Neural cell (in vitro differentiated cells): ENCODE results near the gene LMNA. TPM values are rescaled to one million over a fixed set of nuclear protein-coding genes. Genes with fewer than 3 reads are reported as not detected.

ENCODE experiments used
- H2AFZ ChIP-seq: fragments of 200-600, 300-800 bp; sonication (generic), shearing (Covaris generic); 2 replicates; pipeline ENCODE4 v1.6.0; 2014; ENCODE audit warnings: low read depth, mild to moderate bottlenecking, antibody characterized with exemption, low read length, moderate library complexity
- H3F3A ChIP-seq: fragments of 200-600 bp; shearing (Covaris generic); 2 replicates; pipeline ENCODE4 v1.6.1; 2016; ENCODE audit warnings: mild to moderate bottlenecking, moderate library complexity, mixed read lengths, antibody characterized with exemption, low read length; ENCODE audit not compliant: insufficient read depth, poor library complexity, severe bottlenecking
- H3K27ac ChIP-seq: fragments of 200-600, 300-800 bp; sonication (generic), shearing (Covaris generic); 2 replicates; pipeline ENCODE4 v1.5.1; 2014; ENCODE audit warnings: mild to moderate bottlenecking, low read length, moderate library complexity
- H3K27me3 ChIP-seq: fragments of 300-800, 200-600 bp; sonication (generic), shearing (Covaris generic); 2 replicates; pipeline ENCODE4 v1.6.0; 2014; ENCODE audit warnings: mild to moderate bottlenecking, low read depth, low read length, moderate library complexity; ENCODE audit not compliant: insufficient read depth
- H3K36me3 ChIP-seq: fragments of 300-800, 200-600 bp; sonication (generic), shearing (Covaris generic); 2 replicates; pipeline ENCODE4 v1.5.1; 2014; ENCODE audit warnings: mild to moderate bottlenecking, antibody characterized with exemption, low read length, moderate library complexity; ENCODE audit not compliant: insufficient read depth
- H3K4me2 ChIP-seq: fragments of 300-800, 200-600 bp; sonication (generic), shearing (Covaris generic); 2 replicates; pipeline ENCODE4 v1.6.0; 2014; ENCODE audit warnings: mild to moderate bottlenecking, low read length
- H3K4me3 ChIP-seq: fragments of 300-800, 200-600 bp; sonication (generic), shearing (Covaris generic); 2 replicates; pipeline ENCODE4 v1.5.1; 2014; ENCODE audit warnings: mild to moderate bottlenecking, low read length, moderate library complexity
- H3K79me2 ChIP-seq: fragments of 200-600 bp; shearing (Covaris generic); replicated peaks from 2 replicates; pipeline ENCODE4 v1.6.0; 2014; ENCODE audit warnings: mild to moderate bottlenecking, low read length, moderate library complexity; ENCODE audit not compliant: insufficient read depth
- H3K9ac ChIP-seq: fragments of 300-800, 200-600 bp; sonication (generic), shearing (Covaris generic); 2 replicates; pipeline ENCODE4 v1.6.1; 2016; ENCODE audit warnings: mild to moderate bottlenecking, low read length, mixed read lengths
- H3K9me2 ChIP-seq: fragments of 200-600 bp; shearing (Covaris generic); 2 replicates; pipeline ENCODE4 v1.6.1; 2016; ENCODE audit warnings: mild to moderate bottlenecking, low read length, mixed read lengths; ENCODE audit not compliant: insufficient read depth
- H3K9me3 ChIP-seq: fragments of 200-600, 300-800 bp; sonication (generic), shearing (Covaris generic); 2 replicates; pipeline ENCODE4 v1.6.1; 2016; ENCODE audit warnings: mild to moderate bottlenecking, mixed run types, low read length, moderate library complexity, mixed read lengths
- H4K20me1 ChIP-seq: fragments of 200-600 bp; shearing (Covaris generic); 2 replicates; pipeline ENCODE4 v1.6.1; 2016; ENCODE audit warnings: mild to moderate bottlenecking, mixed run types; ENCODE audit not compliant: insufficient read depth
- EP300 ChIP-seq: fragments of 450-650 bp; conservative IDR thresholded peaks from 2 replicates; pipeline ENCODE4 v1.6.1; 2014; ENCODE audit warnings: antibody characterized with exemption, mild to moderate bottlenecking, moderate library complexity; ENCODE audit not compliant: poor library complexity, severe bottlenecking
- EZH2 ChIP-seq: fragments of 200-600, 300-800 bp; shearing (Covaris generic), sonication (generic); IDR thresholded peaks from 2 replicates; pipeline ENCODE4 v1.6.1; 2014; ENCODE audit warnings: antibody characterized with exemption, low read length, borderline replicate concordance, mild to moderate bottlenecking; ENCODE audit not compliant: insufficient read depth, poor library complexity, severe bottlenecking
- MXI1 ChIP-seq: fragments of 450-650 bp; conservative IDR thresholded peaks from 2 replicates; pipeline ENCODE4 v1.6.1; 2014; ENCODE audit warnings: antibody characterized with exemption, mild to moderate bottlenecking; ENCODE audit not compliant: poor library complexity, severe bottlenecking
- POLR2AphosphoS5 ChIP-seq: IDR thresholded peaks from 2 replicates; pipeline ENCODE4 v1.6.1; 2012
- RAD21 ChIP-seq: fragments of 450-650 bp; conservative IDR thresholded peaks from 2 replicates; pipeline ENCODE4 v1.6.1; 2014; ENCODE audit warnings: antibody characterized with exemption, mild to moderate bottlenecking, moderate library complexity
- SMC3 ChIP-seq: fragments of 450-650 bp; conservative IDR thresholded peaks from 2 replicates; pipeline ENCODE4 v1.6.1; 2014; ENCODE audit warnings: antibody characterized with exemption, mild to moderate bottlenecking, moderate library complexity; ENCODE audit not compliant: poor library complexity
- TAF1 ChIP-seq: IDR thresholded peaks from 2 replicates; pipeline ENCODE4 v1.6.1; 2012; ENCODE audit warnings: low read depth
- polyA plus RNA-seq: library from polyadenylated mRNA; depleted of rRNA; stranded (reverse); fragments of >200 nt; gene quantifications from 2 replicates; pipeline ENCODE4 v1.2.3, GENCODE V29; 2014
- TF ChIP-seq, protein P1 (sequence below): fragments of 450-650 bp; IDR thresholded peaks from 2 replicates; pipeline ENCODE4 v1.5.1; 2014; ENCODE audit warnings: antibody characterized with exemption, mild to moderate bottlenecking, moderate library complexity; ENCODE audit not compliant: poor library complexity, severe bottlenecking
- TF ChIP-seq, protein P2 (sequence below): IDR thresholded peaks from 2 replicates; pipeline ENCODE4 v1.6.1; 2012; ENCODE audit warnings: borderline replicate concordance

Gene LMNA
- polyA plus RNA-seq, 1 donor from 2014 or later, result 90.7 TPM

DNA sequence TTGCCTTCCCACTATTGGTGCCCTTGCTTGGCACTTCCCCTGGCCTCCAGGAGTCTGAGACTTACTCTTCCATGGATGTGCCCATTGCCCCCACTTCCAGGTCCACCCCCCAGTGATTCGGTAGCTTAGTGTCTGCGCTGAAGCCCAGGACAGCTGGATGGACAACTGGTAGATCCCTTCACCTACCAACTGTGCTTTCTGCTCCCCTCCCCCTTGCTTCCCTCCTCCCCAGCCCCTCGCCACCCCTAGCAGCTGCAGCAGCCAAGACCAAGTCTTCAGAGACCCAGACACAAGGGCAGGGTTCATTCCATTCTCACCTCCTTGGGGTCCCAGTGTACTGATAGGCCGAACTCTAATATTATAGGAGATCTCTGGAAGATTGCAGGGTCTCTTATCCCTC, 6.9 kb downstream of the LMNA start:
- Histone ChIP-seq H4K20me1 (no peaks in the 10 kb centered on the region), H3K9me3 (no peaks in the 10 kb centered on the region), H3K4me2 (no peak overlapping the region), H3K79me2 (no peaks in the 10 kb centered on the region), H3K36me3 (no peaks in the 10 kb centered on the region), H3K9me2 (no peaks in the 10 kb centered on the region), H3K27me3 (no peaks in the 10 kb centered on the region), H2AFZ (no peak overlapping the region), H3K9ac (no peak overlapping the region), H3K4me3 (no peak overlapping the region), H3F3A (no peaks in the 10 kb centered on the region), H3K27ac (no peak overlapping the region)
- no peak for TF ChIP-seq TAF1
- no peak for TF ChIP-seq EP300
- TF ChIP-seq, protein P1, sequence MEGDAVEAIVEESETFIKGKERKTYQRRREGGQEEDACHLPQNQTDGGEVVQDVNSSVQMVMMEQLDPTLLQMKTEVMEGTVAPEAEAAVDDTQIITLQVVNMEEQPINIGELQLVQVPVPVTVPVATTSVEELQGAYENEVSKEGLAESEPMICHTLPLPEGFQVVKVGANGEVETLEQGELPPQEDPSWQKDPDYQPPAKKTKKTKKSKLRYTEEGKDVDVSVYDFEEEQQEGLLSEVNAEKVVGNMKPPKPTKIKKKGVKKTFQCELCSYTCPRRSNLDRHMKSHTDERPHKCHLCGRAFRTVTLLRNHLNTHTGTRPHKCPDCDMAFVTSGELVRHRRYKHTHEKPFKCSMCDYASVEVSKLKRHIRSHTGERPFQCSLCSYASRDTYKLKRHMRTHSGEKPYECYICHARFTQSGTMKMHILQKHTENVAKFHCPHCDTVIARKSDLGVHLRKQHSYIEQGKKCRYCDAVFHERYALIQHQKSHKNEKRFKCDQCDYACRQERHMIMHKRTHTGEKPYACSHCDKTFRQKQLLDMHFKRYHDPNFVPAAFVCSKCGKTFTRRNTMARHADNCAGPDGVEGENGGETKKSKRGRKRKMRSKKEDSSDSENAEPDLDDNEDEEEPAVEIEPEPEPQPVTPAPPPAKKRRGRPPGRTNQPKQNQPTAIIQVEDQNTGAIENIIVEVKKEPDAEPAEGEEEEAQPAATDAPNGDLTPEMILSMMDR, result no peak
- no peak for TF ChIP-seq RAD21
- no peak for TF ChIP-seq EZH2
- TF ChIP-seq MXI1, result no peak
- TF ChIP-seq POLR2AphosphoS5, result no peak
- TF ChIP-seq, protein P2, sequence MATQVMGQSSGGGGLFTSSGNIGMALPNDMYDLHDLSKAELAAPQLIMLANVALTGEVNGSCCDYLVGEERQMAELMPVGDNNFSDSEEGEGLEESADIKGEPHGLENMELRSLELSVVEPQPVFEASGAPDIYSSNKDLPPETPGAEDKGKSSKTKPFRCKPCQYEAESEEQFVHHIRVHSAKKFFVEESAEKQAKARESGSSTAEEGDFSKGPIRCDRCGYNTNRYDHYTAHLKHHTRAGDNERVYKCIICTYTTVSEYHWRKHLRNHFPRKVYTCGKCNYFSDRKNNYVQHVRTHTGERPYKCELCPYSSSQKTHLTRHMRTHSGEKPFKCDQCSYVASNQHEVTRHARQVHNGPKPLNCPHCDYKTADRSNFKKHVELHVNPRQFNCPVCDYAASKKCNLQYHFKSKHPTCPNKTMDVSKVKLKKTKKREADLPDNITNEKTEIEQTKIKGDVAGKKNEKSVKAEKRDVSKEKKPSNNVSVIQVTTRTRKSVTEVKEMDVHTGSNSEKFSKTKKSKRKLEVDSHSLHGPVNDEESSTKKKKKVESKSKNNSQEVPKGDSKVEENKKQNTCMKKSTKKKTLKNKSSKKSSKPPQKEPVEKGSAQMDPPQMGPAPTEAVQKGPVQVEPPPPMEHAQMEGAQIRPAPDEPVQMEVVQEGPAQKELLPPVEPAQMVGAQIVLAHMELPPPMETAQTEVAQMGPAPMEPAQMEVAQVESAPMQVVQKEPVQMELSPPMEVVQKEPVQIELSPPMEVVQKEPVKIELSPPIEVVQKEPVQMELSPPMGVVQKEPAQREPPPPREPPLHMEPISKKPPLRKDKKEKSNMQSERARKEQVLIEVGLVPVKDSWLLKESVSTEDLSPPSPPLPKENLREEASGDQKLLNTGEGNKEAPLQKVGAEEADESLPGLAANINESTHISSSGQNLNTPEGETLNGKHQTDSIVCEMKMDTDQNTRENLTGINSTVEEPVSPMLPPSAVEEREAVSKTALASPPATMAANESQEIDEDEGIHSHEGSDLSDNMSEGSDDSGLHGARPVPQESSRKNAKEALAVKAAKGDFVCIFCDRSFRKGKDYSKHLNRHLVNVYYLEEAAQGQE, result no peak
- TF ChIP-seq SMC3, result no peak

DNA sequence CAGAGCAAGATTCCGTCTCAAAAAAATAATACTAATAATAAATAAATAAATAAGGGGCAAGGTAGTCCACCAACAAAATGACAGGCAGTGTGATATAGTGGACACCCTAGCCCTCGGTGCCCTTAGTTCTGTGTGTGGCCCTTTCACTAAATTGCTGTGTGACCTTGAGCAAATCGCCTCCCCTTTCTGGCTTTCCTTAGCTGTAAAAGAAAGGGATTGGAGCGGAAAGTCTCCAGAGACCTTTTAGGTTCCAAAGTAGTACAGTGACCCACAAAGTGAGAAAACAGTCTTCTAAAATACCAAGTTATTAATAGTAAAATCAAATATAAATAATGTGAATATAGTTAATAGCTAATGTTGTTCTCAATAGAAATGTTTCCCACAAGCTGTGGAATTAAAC, 7.6 kb downstream of the LMNA start:
- Histone ChIP-seq H3K4me2 (no peak overlapping the region), H3K79me2 (no peaks in the 10 kb centered on the region), H3K9me2 (no peaks in the 10 kb centered on the region), H3F3A (no peaks in the 10 kb centered on the region), H3K4me3 (no peak overlapping the region), H3K9me3 (no peaks in the 10 kb centered on the region), H3K36me3 (no peaks in the 10 kb centered on the region), H3K9ac (no peak overlapping the region), H2AFZ (no peak overlapping the region), H3K27ac (no peak overlapping the region), H4K20me1 (no peaks in the 10 kb centered on the region), H3K27me3 (no peaks in the 10 kb centered on the region)
- TF ChIP-seq TAF1 (no peak), MXI1 (no peak)
- TF ChIP-seq, protein P2, result no peak
